GM18511 (cell line): Measurements from ENCODE around the gene LINC00237.

Experiments
- ATAC-seq: cut with Tn5 transposase; IDR thresholded peaks from one replicate; pipeline ENCODE4 v1.9.1; 2021; ENCODE audit warnings: mild to moderate bottlenecking, moderate library complexity; ENCODE audit not compliant: unreplicated experiment

The LINC00237 gene

GRCh38 chr20:21049305-21049828 is 56.8 kb downstream of the LINC00237 start:
- ATAC-seq, result no peak

DNA sequence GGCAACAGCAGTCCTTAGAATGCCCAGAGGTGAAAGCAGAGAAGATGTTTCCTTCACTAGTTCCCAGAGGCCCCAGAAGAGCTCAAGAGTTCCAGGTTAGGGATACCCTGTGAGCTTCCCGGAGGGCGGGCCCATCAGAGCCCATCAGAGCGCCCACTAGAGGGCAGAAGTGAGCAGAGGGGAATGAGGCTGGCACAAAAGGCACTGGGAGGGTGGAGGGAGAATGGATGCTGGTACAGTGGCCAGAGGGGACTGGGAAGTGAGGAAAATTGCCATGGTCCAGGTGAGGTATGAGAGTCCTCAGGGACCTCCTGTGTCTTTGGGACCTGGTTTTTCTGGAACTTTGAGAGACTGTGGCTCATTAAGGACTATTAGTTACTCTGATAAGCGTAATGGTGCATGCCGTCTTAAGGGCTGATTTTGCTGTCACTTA is 57.3 kb downstream of the LINC00237 start:
- no peak for ATAC-seq

GRCh38 chr20:21047981-21048380 is 58.2 kb downstream of the LINC00237 start:
- ATAC-seq, result no peak

DNA sequence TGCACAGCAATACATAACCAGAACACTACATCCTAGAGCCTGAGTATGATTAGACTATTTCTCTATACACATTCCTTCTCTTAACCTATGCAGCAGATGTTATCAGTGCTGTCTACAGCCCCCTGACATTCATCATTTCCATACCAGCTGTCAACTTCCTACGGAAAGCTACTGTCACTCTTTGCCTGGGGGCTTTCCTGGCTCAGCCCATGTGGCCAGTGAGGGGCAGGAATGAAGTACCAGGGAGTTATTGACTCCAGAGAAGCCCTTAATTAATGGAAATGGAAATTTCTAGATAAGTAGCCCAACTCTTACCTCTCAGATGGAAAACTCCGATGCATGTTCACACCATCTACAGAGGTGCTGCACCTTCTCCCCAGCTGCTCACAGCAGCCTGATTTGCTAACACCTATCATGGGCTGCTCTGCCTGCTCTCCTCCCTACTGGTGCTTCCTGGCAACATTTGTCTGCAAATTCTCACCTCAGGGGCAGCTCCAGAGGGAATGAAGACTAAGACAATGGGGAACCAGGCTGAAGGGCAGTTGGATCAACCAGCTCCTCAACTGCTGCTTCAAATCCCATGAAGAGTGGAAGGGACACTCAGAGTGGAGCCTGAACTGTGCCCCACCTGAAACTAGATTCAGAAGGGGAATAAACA is 59.6 kb downstream of the LINC00237 start:
- no peak for ATAC-seq
